NCI-H526 treated with DMSO at 0.1 percent for 48 hours (cell line): ENCODE results near the gene IKBIP.
"Not testable (repeated sequence)": the region's sequence is repeated elsewhere in the genome, so short reads cannot be mapped to it uniquely, and the experiment has no call there.

Experiments
- DNase-seq: peaks from one replicate; lab custom pipeline; 2025; lab: John Stamatoyannopoulos, UW

IKBIP gene

GRCh38 chr12:98635657-98636323 lies 8.8 kb downstream of the IKBIP start:
- DNase-seq = no peak

- no peak for DNase-seq
These were observed 25.6 kb downstream of the IKBIP start for GRCh38 chr12:98618952-98619351.

DNA sequence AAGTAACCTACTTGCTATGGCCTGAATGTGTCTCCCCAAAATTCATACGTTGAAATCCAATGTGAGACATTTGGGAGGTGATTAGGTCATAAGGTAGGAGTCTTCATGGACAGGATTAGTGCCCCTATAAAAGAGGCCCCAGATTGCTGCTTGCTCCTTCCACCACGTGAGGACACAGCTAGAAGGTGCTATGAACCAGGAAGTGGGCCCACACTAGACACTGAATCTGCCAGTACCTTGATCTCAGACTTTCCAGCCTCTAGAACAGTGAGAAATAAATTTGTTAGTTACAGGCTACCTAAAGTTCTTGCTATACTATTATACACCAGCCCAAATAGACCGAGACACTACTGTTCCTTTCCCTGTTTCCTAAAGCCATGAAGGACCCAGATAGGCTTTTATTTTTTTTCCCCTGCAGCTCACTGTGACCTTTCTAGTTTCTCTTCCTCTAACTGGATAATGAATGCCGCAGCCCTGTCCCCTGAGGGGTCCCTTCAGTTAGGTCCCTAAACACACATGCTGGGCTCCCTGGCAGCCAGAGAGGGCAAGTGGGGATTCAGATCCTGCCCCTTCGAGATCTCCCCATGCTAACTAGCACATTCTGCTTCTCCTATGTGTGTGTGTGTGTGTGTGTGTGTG lies 31.8 kb downstream of the IKBIP start:
- DNase-seq = no peak

GRCh38 chr12:98610596-98610995 lies 34.0 kb downstream of the IKBIP start:
- no peak for DNase-seq

- DNase-seq = no peak
These were observed 38.1 kb downstream of the IKBIP start for GRCh38 chr12:98606359-98606988.

- no peak for DNase-seq
These were observed 42.7 kb downstream of the IKBIP start for GRCh38 chr12:98601924-98602323.

DNA sequence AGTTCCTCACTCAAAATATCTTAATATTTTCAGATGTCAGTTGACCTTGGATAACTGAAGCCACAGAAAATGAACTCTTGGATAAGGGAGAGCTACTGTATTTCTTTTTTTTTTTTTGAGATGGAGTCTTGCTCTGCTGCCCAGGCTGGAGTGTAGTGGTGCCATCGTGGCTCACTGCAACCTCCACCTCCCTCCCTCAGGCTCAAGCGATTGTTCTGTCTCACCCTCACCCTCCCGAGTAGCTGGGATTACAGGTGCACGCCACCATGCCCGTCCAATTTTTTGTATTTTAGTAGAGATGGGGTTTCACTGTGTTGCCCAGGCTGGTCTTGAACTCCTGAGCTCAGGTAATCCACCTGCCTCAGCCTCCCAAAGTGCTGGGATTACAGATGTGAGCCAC lies 47.3 kb downstream of the IKBIP start:
- DNase-seq = not testable (repeated sequence)

DNA sequence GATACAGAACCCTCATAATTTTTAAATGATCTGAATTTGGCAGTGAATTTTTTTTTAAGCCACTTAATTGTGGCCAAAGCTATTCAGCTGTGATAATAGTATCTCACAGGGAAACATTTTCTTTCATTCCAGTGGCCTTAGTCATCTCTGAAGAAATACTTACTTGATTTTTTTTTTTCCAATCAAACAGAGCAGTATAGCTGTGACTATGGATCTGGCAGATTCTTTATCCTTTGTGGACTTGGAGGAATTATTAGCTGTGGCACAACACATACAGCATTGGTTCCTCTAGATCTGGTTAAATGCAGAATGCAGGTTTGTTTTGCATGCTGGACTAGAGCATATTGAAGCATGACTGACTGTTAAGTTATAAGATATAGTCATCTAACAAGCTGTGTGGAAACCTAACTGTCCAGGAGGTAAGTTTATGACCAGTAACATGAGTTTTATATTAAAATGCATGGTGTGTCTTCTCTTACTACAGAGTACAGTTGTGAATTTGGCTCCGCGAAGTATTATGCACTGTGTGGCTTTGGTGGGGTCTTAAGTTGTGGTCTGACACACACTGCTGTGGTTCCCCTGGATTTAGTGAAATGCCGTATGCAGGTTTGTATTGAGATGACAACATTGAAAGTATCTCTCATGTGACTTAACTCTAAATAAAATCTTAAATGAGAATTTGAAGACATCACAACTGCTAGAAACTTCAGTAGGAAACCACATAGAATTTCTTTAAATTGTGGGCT lies 49.2 kb downstream of the IKBIP start:
- no peak for DNase-seq

DNA sequence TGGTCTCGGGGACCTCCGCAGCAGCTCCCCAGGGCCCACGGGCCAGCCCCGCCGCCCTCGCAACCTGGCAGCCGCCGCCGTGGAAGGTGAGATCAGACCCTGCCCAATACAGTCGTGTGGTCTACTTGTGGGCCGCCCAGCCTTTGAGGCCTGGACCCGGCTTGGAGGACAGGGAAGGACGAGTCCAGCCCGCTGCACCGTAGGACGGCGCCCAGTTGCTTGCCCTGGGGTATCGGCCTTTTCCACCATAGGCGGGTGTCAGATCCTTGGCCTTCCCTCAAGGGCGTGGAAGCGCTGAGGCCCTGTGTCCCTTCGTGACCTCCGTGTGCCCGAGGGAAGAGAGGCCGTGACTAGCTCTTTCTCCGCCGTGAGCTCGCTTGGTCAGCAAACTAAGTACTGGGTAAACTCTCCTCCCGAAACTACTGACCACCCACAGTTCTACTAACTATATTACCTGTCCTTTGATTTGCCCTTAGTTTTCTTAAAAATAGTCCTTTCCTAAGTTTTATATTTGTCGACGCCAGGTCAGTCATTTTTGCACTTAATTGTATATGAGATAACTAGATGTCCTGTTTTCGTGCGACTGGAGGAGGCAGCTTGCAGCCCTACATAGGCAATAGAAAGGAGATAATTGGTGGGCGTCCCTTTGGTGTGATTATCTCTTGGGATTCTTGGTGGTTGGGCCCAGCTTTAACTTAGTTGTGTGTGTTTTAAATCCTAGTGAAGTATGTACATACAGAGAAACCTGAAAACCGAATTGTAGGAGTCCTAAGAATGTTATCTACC lies 50.3 kb downstream of the IKBIP start:
- DNase-seq = no peak

DNA sequence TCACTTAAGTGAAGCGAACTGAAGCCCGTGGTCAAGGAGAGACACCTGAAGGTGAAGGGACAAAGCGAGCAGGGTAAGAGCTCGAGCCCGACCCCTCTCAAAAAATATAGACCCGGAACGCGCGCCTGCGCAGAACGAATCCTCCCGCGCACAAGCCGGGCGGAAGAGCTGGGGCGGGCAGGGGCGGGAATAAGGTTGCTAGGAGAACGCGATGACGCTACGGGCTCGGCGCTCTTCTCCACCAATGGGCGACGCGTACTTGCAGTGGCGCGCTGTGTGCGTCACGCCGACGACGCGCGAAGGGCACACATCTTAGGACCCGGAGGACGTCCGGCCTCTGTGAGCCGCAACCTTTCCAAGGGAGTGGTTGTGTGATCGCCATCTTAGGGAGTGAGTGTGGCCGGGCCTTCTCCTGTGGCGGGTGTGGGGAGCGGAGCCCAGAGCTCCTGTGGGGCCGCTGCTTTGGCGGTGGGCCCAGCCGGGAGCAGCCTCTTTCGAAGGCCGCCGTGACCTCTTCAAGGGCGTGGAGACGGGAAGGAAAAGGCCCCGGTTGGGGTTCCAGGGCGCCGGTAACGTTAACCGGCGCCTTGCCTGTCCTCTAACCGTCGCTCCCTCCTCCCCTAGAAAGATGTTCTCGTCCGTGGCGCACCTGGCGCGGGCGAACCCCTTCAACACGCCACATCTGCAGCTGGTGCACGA lies 51.1 kb downstream of the IKBIP start, which contains the start of gene SLC25A3:
Gene SLC25A3, plus strand, starts transcription at position 336 of the 699 bp plus-strand sequence. Its CDS starts 293 bp downstream, at position 629.
- peak; percentile 94 for DNase-seq

GRCh38 chr12:98592825-98593322 lies 51.7 kb downstream of the IKBIP start:
- no peak for DNase-seq

GRCh38 chr12:98591209-98591608 lies 53.4 kb downstream of the IKBIP start:
- no peak for DNase-seq

GRCh38 chr12:98587084-98587483 lies 57.5 kb downstream of the IKBIP start:
- peak; percentile 16 for DNase-seq

DNA sequence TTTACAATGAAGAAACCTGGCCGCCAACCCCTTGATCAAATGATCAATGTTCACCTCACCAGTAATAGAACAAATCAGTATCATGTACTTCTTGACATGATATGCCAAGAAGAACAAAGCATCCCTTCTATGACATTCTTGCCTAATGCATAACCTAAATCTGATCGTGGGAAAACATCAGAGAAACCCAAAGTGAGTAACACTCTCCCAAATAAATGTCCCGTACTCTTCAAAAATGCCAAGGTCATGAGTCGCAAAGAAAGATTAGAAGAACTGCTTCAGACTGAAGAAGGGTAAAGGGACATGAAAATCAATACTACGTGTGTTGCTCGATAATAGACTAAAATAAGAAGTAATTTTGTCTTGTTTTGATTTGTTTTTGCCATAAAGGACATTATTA lies 62.5 kb downstream of the IKBIP start:
- no peak for DNase-seq

DNA sequence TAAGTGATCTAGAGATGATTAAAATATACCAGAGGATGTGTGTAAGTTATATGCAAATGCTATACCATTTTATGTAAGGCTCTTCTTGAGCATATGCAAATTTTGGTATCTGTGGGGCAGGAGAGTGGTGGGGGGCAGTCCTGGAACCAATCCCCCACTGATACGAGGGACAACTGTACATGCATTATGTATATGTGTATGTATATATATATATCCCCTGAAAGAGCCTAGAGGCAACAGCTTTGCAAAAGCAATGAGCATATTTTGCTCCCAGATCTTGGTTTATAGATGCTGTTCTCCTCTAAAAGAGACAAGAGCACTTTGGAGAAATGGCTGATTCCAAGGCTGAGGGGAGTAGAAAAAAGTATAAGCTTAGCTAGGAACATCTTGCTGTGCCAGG lies 63.5 kb downstream of the IKBIP start:
- peak; percentile 60 for DNase-seq

GRCh38 chr12:98580695-98581094 lies 63.9 kb downstream of the IKBIP start:
- no peak for DNase-seq

DNA sequence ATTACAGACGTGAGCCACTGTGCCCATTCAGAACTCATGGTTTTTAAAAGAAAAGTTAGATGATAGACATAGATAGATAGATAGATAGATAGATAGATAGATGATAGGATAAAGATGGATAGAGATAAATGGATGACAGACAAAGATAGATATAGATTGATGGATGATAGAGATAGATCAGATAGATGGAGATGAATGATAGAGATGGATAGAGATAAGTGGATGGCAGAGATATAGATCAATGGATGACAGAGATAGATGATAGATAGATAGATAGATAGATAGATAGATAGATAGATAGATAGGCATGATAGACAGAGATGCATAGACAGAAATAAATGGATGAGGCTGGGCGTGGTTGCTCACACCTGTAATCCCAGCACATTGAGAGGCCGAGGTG lies 64.8 kb downstream of the IKBIP start:
- no peak for DNase-seq

DNA sequence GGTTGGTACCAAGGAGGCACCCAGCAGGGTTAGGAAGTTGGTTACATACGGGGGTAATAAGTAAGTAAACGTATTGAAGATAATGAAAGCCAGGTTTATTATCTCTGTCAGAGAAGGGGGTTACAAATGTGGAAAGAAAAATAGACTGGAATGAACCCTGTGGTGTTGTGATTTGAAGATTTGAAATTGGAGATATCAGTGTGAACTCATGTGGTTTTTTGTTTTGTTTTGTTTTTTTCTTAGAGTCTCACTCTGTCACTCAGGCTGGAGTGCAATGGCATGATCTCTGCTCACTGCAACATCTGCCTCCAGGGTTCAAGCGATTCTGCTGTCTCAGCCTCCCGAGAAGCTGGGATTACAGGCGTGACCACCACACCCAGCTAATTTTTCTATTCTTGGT lies 65.2 kb downstream of the IKBIP start:
- DNase-seq = no peak

DNA sequence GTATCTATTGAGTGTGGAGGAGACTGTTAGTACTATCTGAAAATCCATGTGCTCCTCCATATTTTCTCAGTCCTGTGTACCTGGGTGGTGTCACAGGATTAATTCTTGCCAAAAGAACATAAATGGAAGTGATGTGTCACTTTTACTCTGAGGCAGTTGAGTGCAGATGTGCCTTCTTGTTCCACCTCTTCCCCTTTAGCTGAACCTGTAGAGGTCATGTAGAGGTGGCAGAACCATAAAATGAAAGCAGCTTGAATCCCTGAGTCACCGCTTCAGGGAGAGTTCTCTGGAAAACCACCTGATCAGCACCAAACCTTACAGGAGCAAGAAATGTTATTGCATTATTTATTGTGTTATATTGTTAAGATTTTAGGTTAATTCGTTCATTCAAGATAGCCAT lies 65.8 kb downstream of the IKBIP start:
- no peak for DNase-seq

DNA sequence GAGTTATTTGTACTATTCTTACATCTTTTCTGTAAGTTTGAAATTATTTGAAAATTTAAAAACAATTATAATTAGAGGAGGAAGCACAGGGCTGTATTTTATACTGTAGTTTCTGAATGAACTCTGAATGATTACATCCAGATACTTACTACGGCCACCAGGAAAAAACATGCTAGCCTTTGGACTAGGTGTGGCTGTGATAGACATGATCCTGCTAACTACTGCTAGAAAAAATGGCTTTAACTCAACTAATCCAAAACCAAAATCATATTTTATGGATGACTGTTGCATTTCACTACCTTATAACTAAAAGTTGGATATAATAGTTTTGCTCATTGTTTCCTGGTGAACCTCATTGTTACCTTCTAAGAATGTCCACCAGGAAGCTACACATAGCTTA lies 66.2 kb downstream of the IKBIP start:
- no peak for DNase-seq

DNA sequence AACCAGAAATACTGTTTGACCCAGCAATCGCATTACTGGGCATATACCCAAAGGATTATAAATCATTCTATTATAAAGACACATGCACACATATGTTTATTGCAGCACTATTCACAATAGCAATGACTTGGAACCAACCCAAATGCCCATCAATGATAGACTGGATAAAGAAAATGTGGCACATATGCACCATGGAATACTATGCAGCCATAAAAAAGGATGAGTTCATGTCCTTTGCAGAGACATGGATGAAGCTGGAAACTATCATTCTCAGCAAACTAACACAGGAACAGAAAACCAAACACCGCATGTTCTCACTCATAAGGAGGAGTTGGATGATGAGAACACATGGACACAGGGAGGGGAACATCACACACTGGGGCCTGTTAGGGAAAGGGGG lies 67.8 kb downstream of the IKBIP start:
- not testable (repeated sequence) for DNase-seq
